ENCODE measurements around the gene HTRA2.

The HTRA2 gene

GRCh38 chr2:74544634-74545033 is 14.9 kb downstream of the HTRA2 start:
- no peak overlapping the region for H3K27ac Mint-ChIP-seq
- H3K4me1 Mint-ChIP-seq = peaks cover 11% of the 10 kb centered on the region
- H3K27me3 Mint-ChIP-seq (ENCODE audit: low read depth, poor library complexity) = peaks cover 33% of the 10 kb centered on the region
- H3K36me3 Mint-ChIP-seq (ENCODE audit: low read depth) = peaks cover 25% of the 10 kb centered on the region
- no peaks in the 10 kb centered on the region for H3K9me3 Mint-ChIP-seq
- TF ChIP-seq, protein P1, sequence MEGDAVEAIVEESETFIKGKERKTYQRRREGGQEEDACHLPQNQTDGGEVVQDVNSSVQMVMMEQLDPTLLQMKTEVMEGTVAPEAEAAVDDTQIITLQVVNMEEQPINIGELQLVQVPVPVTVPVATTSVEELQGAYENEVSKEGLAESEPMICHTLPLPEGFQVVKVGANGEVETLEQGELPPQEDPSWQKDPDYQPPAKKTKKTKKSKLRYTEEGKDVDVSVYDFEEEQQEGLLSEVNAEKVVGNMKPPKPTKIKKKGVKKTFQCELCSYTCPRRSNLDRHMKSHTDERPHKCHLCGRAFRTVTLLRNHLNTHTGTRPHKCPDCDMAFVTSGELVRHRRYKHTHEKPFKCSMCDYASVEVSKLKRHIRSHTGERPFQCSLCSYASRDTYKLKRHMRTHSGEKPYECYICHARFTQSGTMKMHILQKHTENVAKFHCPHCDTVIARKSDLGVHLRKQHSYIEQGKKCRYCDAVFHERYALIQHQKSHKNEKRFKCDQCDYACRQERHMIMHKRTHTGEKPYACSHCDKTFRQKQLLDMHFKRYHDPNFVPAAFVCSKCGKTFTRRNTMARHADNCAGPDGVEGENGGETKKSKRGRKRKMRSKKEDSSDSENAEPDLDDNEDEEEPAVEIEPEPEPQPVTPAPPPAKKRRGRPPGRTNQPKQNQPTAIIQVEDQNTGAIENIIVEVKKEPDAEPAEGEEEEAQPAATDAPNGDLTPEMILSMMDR (IDR thresholded peaks at IDR 0.05) = no peak
- DNase-seq = no peak
- H3K4me3 Mint-ChIP-seq = no peak overlapping the region

- no peak for DNase-seq
- peaks cover 29% of the 10 kb centered on the region for H3K36me3 Mint-ChIP-seq (ENCODE audit: low read depth)
- H3K4me3 Mint-ChIP-seq = no peak overlapping the region
- peaks cover 23% of the 10 kb centered on the region for H3K4me1 Mint-ChIP-seq
- no peak overlapping the region for H3K27ac Mint-ChIP-seq
- H3K9me3 Mint-ChIP-seq = no peaks in the 10 kb centered on the region
- TF ChIP-seq, protein P1 (IDR thresholded peaks at IDR 0.05) = no peak
- H3K27me3 Mint-ChIP-seq (ENCODE audit: low read depth, poor library complexity) = peaks cover 46% of the 10 kb centered on the region
These were observed 16.3 kb downstream of the HTRA2 start for GRCh38 chr2:74546004-74546403.

GRCh38 chr2:74548285-74548899 is 18.7 kb downstream of the HTRA2 start:
- no peaks in the 10 kb centered on the region for H3K9me3 Mint-ChIP-seq
- H3K27me3 Mint-ChIP-seq (ENCODE audit: low read depth, poor library complexity) = peaks cover 56% of the 10 kb centered on the region
- peaks cover 45% of the 10 kb centered on the region for H3K4me1 Mint-ChIP-seq
- DNase-seq = no peak
- H3K4me3 Mint-ChIP-seq = peak overlapping the region; percentile 89
- peaks cover 24% of the 10 kb centered on the region for H3K36me3 Mint-ChIP-seq (ENCODE audit: low read depth)
- TF ChIP-seq, protein P1 (IDR thresholded peaks at IDR 0.05) = no peak
- no peak overlapping the region for H3K27ac Mint-ChIP-seq

DNA sequence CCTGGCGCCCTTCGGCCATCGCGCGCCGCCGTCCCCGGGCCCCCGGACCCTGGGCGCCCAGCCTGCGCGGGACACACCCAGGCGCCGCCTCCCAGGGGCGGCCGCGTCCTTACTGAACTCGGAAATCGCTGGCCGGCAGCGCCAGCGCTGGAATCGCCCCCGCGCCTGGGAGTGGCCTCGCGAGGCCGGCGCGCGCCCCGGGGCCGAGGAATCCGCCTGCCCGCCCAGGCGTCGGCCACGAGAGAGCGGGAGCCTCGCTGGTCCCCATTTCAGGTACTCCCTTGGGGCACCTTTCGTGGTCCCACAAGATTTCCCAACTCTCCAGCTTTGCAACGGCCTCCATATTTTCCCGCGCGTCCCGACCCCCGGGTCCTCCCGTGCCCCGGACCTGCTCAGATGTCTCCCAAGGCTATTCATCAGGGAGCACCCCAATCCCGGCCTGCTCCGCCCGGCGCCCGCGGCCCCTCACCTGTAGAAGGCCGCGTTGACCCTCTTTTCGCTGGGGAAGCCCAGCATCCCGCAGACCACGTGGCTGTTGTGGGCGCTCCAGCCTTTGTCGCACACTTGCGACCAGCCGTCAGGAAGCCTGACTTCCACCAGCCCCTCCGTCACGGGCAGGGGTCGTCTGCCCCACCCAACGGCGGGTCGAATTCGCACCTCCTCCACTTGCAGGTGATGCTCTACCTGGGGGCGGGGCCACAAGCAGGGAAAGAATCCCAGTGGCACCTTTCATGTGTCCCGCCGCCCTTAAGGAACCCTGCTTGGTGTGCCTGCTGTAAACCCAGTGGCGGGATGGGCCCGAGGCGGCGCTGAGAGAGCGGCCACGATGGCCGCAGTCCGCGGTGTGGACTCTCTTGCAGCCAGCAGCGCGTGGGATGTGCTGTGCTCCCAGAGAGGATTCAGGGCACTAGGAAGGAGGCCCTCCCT is 19.4 kb downstream of the HTRA2 start:
- peak overlapping the region; percentile 79 for H3K4me3 Mint-ChIP-seq
- DNase-seq = peak; percentile 74
- H3K9me3 Mint-ChIP-seq = no peaks in the 10 kb centered on the region

GRCh38 chr2:74550231-74550630 is 20.5 kb downstream of the HTRA2 start:
- Mint-ChIP-seq H3K4me3 (peak overlapping the region; percentile 79), H3K9me3 (no peaks in the 10 kb centered on the region), H3K27ac (no peak overlapping the region), H3K36me3 (ENCODE audit: low read depth) (peaks cover 19% of the 10 kb centered on the region), H3K4me1 (peaks cover 52% of the 10 kb centered on the region), H3K27me3 (ENCODE audit: low read depth, poor library complexity) (peaks cover 59% of the 10 kb centered on the region)
- TF ChIP-seq, protein P1 (IDR thresholded peaks at IDR 0.05) = no peak
- no peak for DNase-seq

More for the DNA sequence above, 19.4 kb downstream of the HTRA2 start:
- peaks cover 50% of the 10 kb centered on the region for H3K4me1 Mint-ChIP-seq
- H3K36me3 Mint-ChIP-seq (ENCODE audit: low read depth) = peaks cover 23% of the 10 kb centered on the region
- TF ChIP-seq, protein P1 (IDR thresholded peaks at IDR 0.05) = no peak
- peaks cover 56% of the 10 kb centered on the region for H3K27me3 Mint-ChIP-seq (ENCODE audit: low read depth, poor library complexity)
- no peak overlapping the region for H3K27ac Mint-ChIP-seq

Data from nephron progenitor cell (in vitro differentiated cells).